ENCODE data around the gene CLN6.
A peak's percentile ranks its signal among the peaks of the same experiment; 100 is the strongest.
"Not testable (repeated sequence)": the region's sequence is repeated elsewhere in the genome, so short reads cannot be mapped to it uniquely, and the experiment has no call there.

CLN6 gene

GRCh38 chr15:68256675-68257450, 27.3 kb upstream of the CLN6 start:
- peak; percentile 29 to 74 (median 56) for DNase-seq (ENCODE audit: low read depth in 3 of 3)

- no peak for DNase-seq (ENCODE audit: low read depth in 3 of 3)
These were observed 23.5 kb upstream of the CLN6 start for GRCh38 chr15:68252925-68253534.

DNA sequence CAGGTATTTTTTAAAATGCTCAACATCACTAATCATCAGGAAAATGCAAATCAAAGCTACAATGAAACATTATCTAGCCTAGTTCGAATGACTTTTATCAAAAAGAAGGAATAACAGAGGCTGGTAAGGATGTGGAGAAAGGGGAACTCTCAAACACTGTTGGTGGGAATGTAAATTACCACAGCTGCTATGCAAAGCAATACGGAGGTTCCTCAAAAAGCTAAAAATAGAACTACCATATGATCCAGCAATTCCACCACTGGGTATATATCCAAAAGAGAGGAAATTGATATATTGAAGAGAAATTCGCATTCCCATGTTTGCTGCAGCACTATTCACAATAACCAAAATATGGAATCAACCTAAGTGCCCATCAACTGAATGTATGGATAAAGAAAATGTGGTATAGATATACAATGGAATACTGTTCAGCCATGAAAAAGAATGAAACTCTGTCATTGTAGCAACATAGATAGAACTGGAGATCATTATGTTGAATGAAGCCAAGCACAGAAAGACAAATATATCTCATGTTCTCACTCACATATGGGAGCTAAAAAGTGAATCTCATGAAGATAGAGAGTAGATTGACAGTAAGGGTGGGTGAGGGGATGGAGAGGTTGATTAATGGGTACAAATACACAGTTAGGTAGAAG, 19.7 kb upstream of the CLN6 start:
- DNase-seq (ENCODE audit: low read depth in 3 of 3) = no peak

DNA sequence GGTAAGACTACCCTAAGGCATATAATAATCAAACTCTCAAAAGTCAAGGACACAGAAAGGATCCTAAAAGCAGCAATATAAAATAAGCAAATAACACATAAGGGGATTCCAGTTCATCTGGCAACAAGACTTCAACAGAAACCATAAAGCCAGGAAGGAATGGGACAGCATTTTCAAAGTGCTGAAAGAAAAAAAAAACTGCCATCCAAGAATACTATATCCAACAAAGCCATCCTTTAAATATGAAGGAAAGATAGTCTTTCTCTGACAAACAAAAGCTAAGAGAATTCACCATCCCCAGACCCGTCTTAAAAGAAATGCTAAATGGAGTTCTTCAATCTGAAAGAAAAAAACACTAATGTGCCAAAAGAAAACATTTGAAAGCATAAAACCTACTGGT, 14.7 kb upstream of the CLN6 start:
- no peak for DNase-seq (ENCODE audit: low read depth in 3 of 3)

DNA sequence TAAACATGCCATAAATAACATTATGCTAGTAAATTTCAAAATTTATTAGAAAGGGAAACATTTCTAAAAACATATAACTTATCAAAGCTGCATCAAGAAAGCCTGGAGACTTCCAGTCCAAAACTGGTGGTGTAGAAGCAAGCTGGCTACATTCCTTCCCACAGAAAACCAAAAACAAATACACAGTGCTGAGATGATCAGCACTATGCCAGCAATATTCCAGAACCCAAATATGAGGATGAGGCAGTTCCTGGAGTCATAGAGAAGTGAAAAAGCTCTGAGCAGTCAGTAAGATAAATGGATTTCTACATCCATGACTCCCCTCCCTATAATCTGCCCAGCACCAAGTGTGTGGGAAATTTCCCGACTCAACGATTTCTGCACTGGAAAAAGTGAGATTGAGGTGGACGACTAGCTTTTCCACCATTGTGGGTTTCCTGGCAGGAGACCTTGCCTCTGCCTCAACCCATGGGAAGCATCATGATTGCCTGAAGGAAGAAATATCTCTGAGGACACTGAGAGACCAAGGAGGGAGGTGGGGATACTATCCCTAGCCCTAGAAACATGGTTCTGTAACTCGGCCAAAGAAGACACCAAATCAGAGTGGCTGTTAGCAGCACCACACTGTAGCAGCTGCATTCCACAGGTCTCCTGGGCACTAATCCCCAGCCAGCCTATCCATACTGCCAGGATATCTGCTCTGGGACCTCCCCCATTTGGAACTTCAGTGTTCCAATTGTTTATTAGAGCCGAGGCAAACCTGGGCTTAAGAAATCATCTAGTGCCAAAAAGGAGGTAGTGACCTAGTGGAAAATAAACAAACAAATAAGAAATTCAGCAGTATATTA, 11.8 kb upstream of the CLN6 start:
- DNase-seq (ENCODE audit: low read depth in 3 of 3) = no peak

DNA sequence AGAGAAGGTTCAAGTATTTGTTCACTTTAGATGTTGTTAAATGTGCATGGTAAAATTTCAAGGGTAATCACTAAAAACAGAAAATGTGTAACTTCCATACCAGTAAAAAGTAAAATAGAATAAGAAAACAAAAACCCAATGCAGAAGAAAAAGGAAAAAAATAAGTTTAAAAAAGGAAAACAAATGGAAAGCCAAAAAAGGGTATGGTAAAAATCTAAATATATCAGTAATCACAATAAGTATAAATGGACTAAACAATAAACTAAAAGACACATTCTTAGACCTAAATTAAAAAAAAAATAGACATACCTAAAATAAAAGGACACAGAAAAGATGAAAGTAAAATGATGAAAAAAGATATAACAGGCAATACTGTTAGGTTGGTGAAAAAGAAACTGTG, 9.5 kb upstream of the CLN6 start:
- no peak for DNase-seq (ENCODE audit: low read depth in 3 of 3)

- no peak for DNase-seq (ENCODE audit: low read depth in 3 of 3)
These were observed 5.5 kb upstream of the CLN6 start for GRCh38 chr15:68235022-68235421.

GRCh38 chr15:68234520-68234919, 5.0 kb upstream of the CLN6 start:
- DNase-seq (ENCODE audit: low read depth in 3 of 3) = not testable (repeated sequence)

GRCh38 chr15:68234060-68234459, 4.5 kb upstream of the CLN6 start:
- no peak for DNase-seq (ENCODE audit: low read depth in 3 of 3)

GRCh38 chr15:68232937-68233336, 3.4 kb upstream of the CLN6 start:
- DNase-seq (ENCODE audit: low read depth in 3 of 3) = no peak

GRCh38 chr15:68232449-68232848, 2.9 kb upstream of the CLN6 start:
- no peak for DNase-seq (ENCODE audit: low read depth in 3 of 3)

- DNase-seq (ENCODE audit: low read depth in 3 of 3) = no peak
These were observed 1.7 kb upstream of the CLN6 start for GRCh38 chr15:68231102-68231818.

DNA sequence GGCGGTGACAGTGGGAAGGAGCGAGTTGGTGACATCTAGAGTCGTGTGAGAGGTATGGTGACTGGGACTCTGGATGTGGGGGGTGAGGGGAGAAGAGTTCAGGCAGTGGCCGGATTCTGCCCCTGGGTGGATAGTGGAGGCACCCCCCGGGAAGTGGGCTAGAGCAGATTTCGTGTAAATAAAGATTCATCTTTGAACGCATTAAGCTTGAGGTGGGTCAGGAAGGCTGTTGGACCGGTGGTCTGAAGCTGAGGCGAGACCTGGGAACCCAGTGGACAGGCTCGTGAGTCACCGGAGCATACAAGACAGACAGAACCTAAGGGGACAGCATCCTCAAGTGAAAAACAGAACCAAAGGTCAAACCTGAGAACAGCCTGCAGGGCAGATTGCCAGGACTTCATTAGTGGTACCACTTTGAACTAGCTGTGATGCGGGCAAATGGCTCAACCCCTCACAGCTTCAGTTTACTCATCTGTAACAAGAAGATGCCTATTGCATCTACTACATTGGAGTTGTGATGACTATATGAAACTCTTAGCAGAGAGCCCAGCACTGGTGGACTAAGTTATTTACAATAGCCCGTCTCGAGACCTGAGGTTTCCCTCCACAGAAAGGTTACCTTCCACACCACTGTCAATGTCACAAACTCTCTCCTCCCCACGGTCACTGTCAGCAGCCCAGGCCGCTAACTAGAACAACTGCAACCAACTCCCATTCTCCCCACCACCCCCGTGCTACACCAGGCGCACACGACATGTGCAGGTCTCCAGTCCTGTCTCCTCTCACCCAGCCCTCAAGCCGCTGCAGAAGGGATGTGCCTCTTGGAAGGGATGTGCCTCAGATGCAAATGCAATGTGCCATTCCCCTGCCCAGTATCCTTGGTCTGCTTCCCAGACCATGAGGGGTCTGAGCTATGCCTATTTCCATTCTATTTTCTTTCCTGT, 901 bp upstream of the CLN6 start:
- no peak for DNase-seq (ENCODE audit: low read depth in 3 of 3)

GRCh38 chr15:68228971-68229385, 550 bp downstream of the CLN6 start:
- DNase-seq (ENCODE audit: low read depth in 3 of 3) = no peak

- no peak for DNase-seq (ENCODE audit: low read depth in 3 of 3)
These were observed 1.2 kb downstream of the CLN6 start for GRCh38 chr15:68228143-68228970.

DNA sequence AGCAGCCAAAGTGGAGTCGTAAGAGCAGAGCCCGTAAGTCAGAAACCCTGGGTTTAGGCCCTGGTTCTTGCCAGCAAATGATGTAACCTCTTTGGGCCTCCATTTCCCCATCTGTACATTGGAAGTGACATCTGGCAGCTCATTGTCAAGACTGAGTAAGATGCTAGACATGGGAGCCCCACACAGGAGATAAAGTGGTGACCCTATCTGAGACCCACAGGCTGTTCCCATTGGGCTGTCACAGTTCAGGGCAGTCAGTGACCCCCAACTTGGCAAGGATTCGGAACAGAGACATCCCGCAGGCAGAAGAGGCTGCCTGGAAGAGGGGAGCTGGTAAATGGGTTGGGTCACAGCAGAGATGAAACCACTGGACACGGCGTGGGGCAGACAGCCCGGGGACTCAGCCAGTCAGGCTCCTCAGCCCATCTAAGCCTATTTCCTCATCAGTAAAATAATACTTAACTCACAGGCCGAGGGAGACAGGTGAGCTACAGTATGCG, 1.8 kb downstream of the CLN6 start:
- DNase-seq (ENCODE audit: low read depth in 3 of 3) = no peak

DNA sequence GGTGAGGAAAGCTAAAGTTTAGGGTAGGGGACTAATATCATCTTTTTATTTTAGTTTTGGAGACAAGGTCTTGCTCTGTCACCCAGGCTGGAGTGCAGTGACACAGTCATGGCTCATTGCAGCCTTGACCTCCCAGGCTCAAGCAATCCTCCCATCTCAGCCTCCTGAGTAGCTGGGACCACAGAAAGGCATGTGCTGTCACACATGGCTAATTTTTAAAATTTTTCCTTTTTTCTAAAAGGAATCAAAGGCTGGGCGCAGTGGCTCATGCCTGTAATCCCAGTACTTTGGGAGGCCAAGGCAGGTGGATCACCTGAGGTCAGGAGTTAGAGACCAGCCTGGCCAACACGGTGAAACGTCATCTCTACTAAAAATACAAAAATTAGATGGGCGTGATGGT, 4.1 kb downstream of the CLN6 start:
- not testable (repeated sequence) for DNase-seq (ENCODE audit: low read depth in 3 of 3)

GRCh38 chr15:68224546-68225250, 4.8 kb downstream of the CLN6 start:
- no peak for DNase-seq (ENCODE audit: low read depth in 3 of 3)

DNA sequence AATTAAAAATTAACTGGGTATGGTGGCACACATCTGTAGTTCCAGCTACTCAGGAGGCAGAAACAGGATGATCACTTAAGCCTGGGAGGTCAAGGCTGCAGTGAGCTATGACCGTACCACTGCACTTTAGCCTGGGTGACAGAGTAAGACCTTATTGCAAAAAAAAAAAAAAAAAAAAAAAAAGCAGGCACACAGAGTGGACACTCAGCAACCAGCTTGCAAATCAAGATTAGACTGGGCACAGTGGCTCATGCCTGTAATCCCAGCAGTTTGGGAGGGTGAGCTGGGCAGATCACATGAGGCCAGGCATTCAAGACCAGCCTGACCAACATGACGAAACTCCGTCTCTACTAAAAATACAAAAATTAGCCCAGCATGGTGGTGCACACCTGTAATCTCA, 5.4 kb downstream of the CLN6 start:
- no peak for DNase-seq (ENCODE audit: low read depth in 3 of 3)
